ENCODE data around the gene RACK1. TPM values are rescaled to one million over a fixed set of nuclear protein-coding genes. Genes with fewer than 3 reads are reported as not detected.
"Not testable (repeated sequence)": the region's sequence is repeated elsewhere in the genome, so short reads cannot be mapped to it uniquely, and the experiment has no call there.

Gene RACK1
- polyA plus RNA-seq (3,291 to 4,197 TPM (median 3,883 TPM) in 3 replicates), polyA minus RNA-seq (6,396 to 10,268 TPM (median 9,173 TPM) in 3 replicates)
- 6,866 TPM for polyA plus RNA-seq (2011; ENCODE audit: low read depth)
- polyA plus RNA-seq (2011; cell fraction: cytosol; rRNA removed) = 3,208 and 4,094 TPM in 2 replicates
- polyA plus RNA-seq (2011; cell fraction: nucleus; rRNA removed) = 1,292 and 1,405 TPM in 2 replicates
- polyA plus RNA-seq (2012; ENCODE audit: low replicate concordance) = 2,997 and 3,266 TPM in 2 replicates
- 5,229 TPM for polyA minus RNA-seq (2011; cell fraction: cytosol; rRNA and poly(A)+ RNA removed)
- polyA minus RNA-seq (2011; cell fraction: nucleus; rRNA and poly(A)+ RNA removed) = 1,104 and 1,134 TPM in 2 replicates

- H3K9ac ChIP-seq (ENCODE audit: control insufficient read depth, extremely low read depth, insufficient read depth, low read length) = peak within 1 kb of the TSS; percentile 98
- TF ChIP-seq CTCF (optimal IDR thresholded peaks at IDR 0.05 in 1 of 3, IDR thresholded peaks at IDR 0.05 in 1 of 3, conservative IDR thresholded peaks at IDR 0.05 in 1 of 3; ENCODE audit: extremely low read depth in 1 of 3, insufficient read depth in 2 of 3, low read length in 3 of 3) (no peak), EZH2 (IDR thresholded peaks at IDR 0.05; ENCODE audit: low read length) (no peak)
- peak within 1 kb of the TSS; percentile 94 for H3K4me2 ChIP-seq (ENCODE audit: control insufficient read depth, extremely low read depth, insufficient read depth, low read depth, low read length)
- peaks cover 76% of the 10 kb centered on the region for H3K79me2 ChIP-seq (ENCODE audit: control insufficient read depth, insufficient read depth, low read length)
- no peak for DNase-seq (ENCODE audit: low read depth, low spot score)
- peak within 1 kb of the TSS; percentile 88 for H3K27ac ChIP-seq (ENCODE audit: control insufficient read depth, insufficient read depth, low read length)
- FAIRE-seq = no peak
- H3K4me3 ChIP-seq (ENCODE audit: control insufficient read depth in 2 of 3, extremely low read depth in 1 of 3, insufficient read depth in 2 of 3, low read depth in 1 of 3, low read length in 3 of 3) = peak within 1 kb of the TSS; percentile 91 to 98 (median 95)
- H3K27me3 ChIP-seq (ENCODE audit: control insufficient read depth, extremely low read depth, insufficient read depth, low read length) = no peaks in the 10 kb centered on the region
- H3K9me3 ChIP-seq (ENCODE audit: control insufficient read depth, low read depth, low read length) = no peaks in the 10 kb centered on the region
- peaks cover 23% of the 10 kb centered on the region for H4K20me1 ChIP-seq (ENCODE audit: control insufficient read depth, extremely low read depth, insufficient read depth, low read length)
- peaks cover 30% of the 10 kb centered on the region for H3K4me1 ChIP-seq (ENCODE audit: control insufficient read depth, extremely low read depth, insufficient read depth, low read length)
- H3K9me1 ChIP-seq (ENCODE audit: control insufficient read depth, extremely low read depth, insufficient read depth, low read length) = no peaks in the 10 kb centered on the region
- H2AFZ ChIP-seq (ENCODE audit: control insufficient read depth, low read length) = peak within 1 kb of the TSS; percentile 95
- dilution Hi-C loops (cut with MboI; ENCODE audit: extremely low pct_ligation_motif_present, low sequenced_read_pairs) = no loop called here
- peaks cover 12 to 36% of the 10 kb centered on the region in 2 experiments for H3K36me3 ChIP-seq (ENCODE audit: control insufficient read depth in 2 of 2, extremely low read depth in 1 of 2, insufficient read depth in 2 of 2, low read length in 2 of 2)
These were observed at the start of gene RACK1 for GRCh38 chr5:181243564-181244343. Gene RACK1 (minus strand): TSS chr5:181243906. CDS start chr5:181243800, 106 bp downstream.

GRCh38 chr5:181287331-181287730 lies 43.6 kb upstream of the RACK1 start:
- FAIRE-seq; H3K79me2 ChIP-seq (ENCODE audit: control insufficient read depth, insufficient read depth, low read length): not testable (repeated sequence)

GRCh38 chr5:181285962-181286705 lies 42.4 kb upstream of the RACK1 start:
- dilution Hi-C loops (cut with MboI; ENCODE audit: extremely low pct_ligation_motif_present, low sequenced_read_pairs); H2AFZ ChIP-seq (ENCODE audit: control insufficient read depth, low read length); H3K9ac ChIP-seq (ENCODE audit: control insufficient read depth, extremely low read depth, insufficient read depth, low read length): not testable (repeated sequence)

More at GRCh38 chr5:181287331-181287730, 43.6 kb upstream of the RACK1 start:
- H3K27me3 ChIP-seq (ENCODE audit: control insufficient read depth, extremely low read depth, insufficient read depth, low read length); H2AFZ ChIP-seq (ENCODE audit: control insufficient read depth, low read length); H3K9ac ChIP-seq (ENCODE audit: control insufficient read depth, extremely low read depth, insufficient read depth, low read length); dilution Hi-C loops (cut with MboI; ENCODE audit: extremely low pct_ligation_motif_present, low sequenced_read_pairs); H3K9me3 ChIP-seq (ENCODE audit: control insufficient read depth, low read depth, low read length); H3K27ac ChIP-seq (ENCODE audit: control insufficient read depth, insufficient read depth, low read length); H3K9me1 ChIP-seq (ENCODE audit: control insufficient read depth, extremely low read depth, insufficient read depth, low read length); H3K4me1 ChIP-seq (ENCODE audit: control insufficient read depth, extremely low read depth, insufficient read depth, low read length); H3K36me3 ChIP-seq (ENCODE audit: control insufficient read depth in 2 of 2, extremely low read depth in 1 of 2, insufficient read depth in 2 of 2, low read length in 2 of 2); H3K4me2 ChIP-seq (ENCODE audit: control insufficient read depth, extremely low read depth, insufficient read depth, low read depth, low read length); H4K20me1 ChIP-seq (ENCODE audit: control insufficient read depth, extremely low read depth, insufficient read depth, low read length); DNase-seq (ENCODE audit: low read depth, low spot score); H3K4me3 ChIP-seq (ENCODE audit: control insufficient read depth in 2 of 3, extremely low read depth in 1 of 3, insufficient read depth in 2 of 3, low read depth in 1 of 3, low read length in 3 of 3): not testable (repeated sequence)

More at GRCh38 chr5:181285962-181286705, 42.4 kb upstream of the RACK1 start:
- FAIRE-seq; H3K27ac ChIP-seq (ENCODE audit: control insufficient read depth, insufficient read depth, low read length); H3K4me1 ChIP-seq (ENCODE audit: control insufficient read depth, extremely low read depth, insufficient read depth, low read length); H3K27me3 ChIP-seq (ENCODE audit: control insufficient read depth, extremely low read depth, insufficient read depth, low read length); H3K9me3 ChIP-seq (ENCODE audit: control insufficient read depth, low read depth, low read length); H4K20me1 ChIP-seq (ENCODE audit: control insufficient read depth, extremely low read depth, insufficient read depth, low read length); H3K4me3 ChIP-seq (ENCODE audit: control insufficient read depth in 2 of 3, extremely low read depth in 1 of 3, insufficient read depth in 2 of 3, low read depth in 1 of 3, low read length in 3 of 3); H3K79me2 ChIP-seq (ENCODE audit: control insufficient read depth, insufficient read depth, low read length); DNase-seq (ENCODE audit: low read depth, low spot score); H3K36me3 ChIP-seq (ENCODE audit: control insufficient read depth in 2 of 2, extremely low read depth in 1 of 2, insufficient read depth in 2 of 2, low read length in 2 of 2); H3K4me2 ChIP-seq (ENCODE audit: control insufficient read depth, extremely low read depth, insufficient read depth, low read depth, low read length); H3K9me1 ChIP-seq (ENCODE audit: control insufficient read depth, extremely low read depth, insufficient read depth, low read length): not testable (repeated sequence)
